Trophoblast cell (in vitro differentiated cells and primary cell): ENCODE results near the gene PRDX4.

Source experiments
- DNase-seq, 2 donors: peaks; one replicate each; pipeline ENCODE4 v3.0.0-alpha.2; 2016
- H2AFZ ChIP-seq: 2 replicates; pipeline ENCODE4 v1.6.1; 2013; ENCODE audit warnings: low read length, moderate library complexity, mild to moderate bottlenecking; ENCODE audit not compliant: insufficient read depth, poor library complexity
- H2AK5ac ChIP-seq: 2 replicates; pipeline ENCODE4 v1.6.1; 2013; ENCODE audit warnings: mild to moderate bottlenecking, low read length
- H2BK120ac ChIP-seq: 2 replicates; pipeline ENCODE4 v1.6.1; 2013; ENCODE audit warnings: low read length, mild to moderate bottlenecking, moderate library complexity; ENCODE audit not compliant: insufficient read depth, poor library complexity
- H2BK12ac ChIP-seq: 2 replicates; pipeline ENCODE4 v1.6.1; 2013; ENCODE audit warnings: mild to moderate bottlenecking, low read length, moderate library complexity
- H2BK5ac ChIP-seq: 2 replicates; pipeline ENCODE4 v1.6.1; 2013; ENCODE audit warnings: low read length, low read depth, moderate library complexity, mild to moderate bottlenecking; ENCODE audit not compliant: poor library complexity
- H3K14ac ChIP-seq: 2 replicates; pipeline ENCODE4 v1.6.1; 2013; ENCODE audit warnings: mild to moderate bottlenecking, low read length
- H3K18ac ChIP-seq: 2 replicates; pipeline ENCODE4 v1.6.1; 2013; ENCODE audit warnings: mild to moderate bottlenecking, low read length
- H3K23ac ChIP-seq: 2 replicates; pipeline ENCODE4 v1.6.1; 2013; ENCODE audit warnings: low read length
- H3K27ac ChIP-seq: 2 replicates; pipeline ENCODE4 v1.5.1; 2013; ENCODE audit warnings: low read depth, mild to moderate bottlenecking, inconsistent platforms, low read length, moderate library complexity
- H3K27me3 ChIP-seq: 2 replicates; pipeline ENCODE4 v1.6.1; 2013; ENCODE audit warnings: inconsistent platforms, mild to moderate bottlenecking, low read length, moderate library complexity; ENCODE audit not compliant: insufficient read depth
- H3K36me3 ChIP-seq, 2 experiments: 1 replicate in 1 of 2; 2 replicates in 1 of 2; pipeline ENCODE4 v1.6.1; 2013; ENCODE audit warnings: low read length in 2 of 2, mild to moderate bottlenecking in 2 of 2, moderate library complexity in 1 of 2; ENCODE audit not compliant: insufficient read depth in 2 of 2, control insufficient read depth in 1 of 2
- H3K4ac ChIP-seq: 2 replicates; pipeline ENCODE4 v1.6.1; 2013; ENCODE audit warnings: low read depth, mild to moderate bottlenecking, low read length, moderate library complexity
- H3K4me1 ChIP-seq, 2 experiments: 1 replicate in 1 of 2; 2 replicates in 1 of 2; pipeline ENCODE4 v1.6.1; 2013; ENCODE audit warnings: low read length in 2 of 2, mild to moderate bottlenecking in 2 of 2, moderate library complexity in 1 of 2; ENCODE audit not compliant: insufficient read depth in 2 of 2, control insufficient read depth in 1 of 2
- H3K4me2 ChIP-seq: 2 replicates; pipeline ENCODE4 v1.6.1; 2013; ENCODE audit warnings: inconsistent platforms, mild to moderate bottlenecking, low read length, moderate library complexity
- H3K4me3 ChIP-seq: 2 replicates; pipeline ENCODE4 v1.5.1; 2013; ENCODE audit warnings: mild to moderate bottlenecking, low read depth, low read length, inconsistent platforms
- H3K79me1 ChIP-seq: one replicate; pipeline ENCODE4 v1.6.1; 2013; ENCODE audit warnings: low read length
- H3K79me2 ChIP-seq: 2 replicates; pipeline ENCODE4 v1.6.1; 2013; ENCODE audit warnings: low read length, mild to moderate bottlenecking; ENCODE audit not compliant: control insufficient read depth, insufficient read depth, poor library complexity
- H3K9ac ChIP-seq: 2 replicates; pipeline ENCODE4 v1.6.1; 2013; ENCODE audit warnings: mild to moderate bottlenecking, low read length
- H3K9me3 ChIP-seq: 2 replicates; pipeline ENCODE4 v1.6.1; 2013; ENCODE audit warnings: low read depth, mild to moderate bottlenecking, control low read depth, inconsistent platforms, low read length; ENCODE audit not compliant: insufficient read depth
- H4K12ac ChIP-seq: 2 replicates; pipeline ENCODE4 v1.6.1; 2013; ENCODE audit warnings: low read depth, mild to moderate bottlenecking, low read length, moderate library complexity
- H4K8ac ChIP-seq: 2 replicates; pipeline ENCODE4 v1.6.1; 2013; ENCODE audit warnings: low read depth, mild to moderate bottlenecking, low read length, moderate library complexity
- H4K91ac ChIP-seq: one replicate; pipeline ENCODE4 v1.6.1; 2013; ENCODE audit warnings: low read depth, mild to moderate bottlenecking, low read length, moderate library complexity
- WGBS: extraction: QIAGEN DNeasy Blood & Tissue Kit; methylation state at CpG from one replicate; pipeline ENCODE4 v1.1.7; 2013; ENCODE audit warnings: missing lambda C conversion rate; ENCODE audit not compliant: insufficient read length, insufficient coverage; ENCODE audit errors: extremely low coverage; 5-methylcytosine and 5-hydroxymethylcytosine counted together

Gene PRDX4

DNA sequence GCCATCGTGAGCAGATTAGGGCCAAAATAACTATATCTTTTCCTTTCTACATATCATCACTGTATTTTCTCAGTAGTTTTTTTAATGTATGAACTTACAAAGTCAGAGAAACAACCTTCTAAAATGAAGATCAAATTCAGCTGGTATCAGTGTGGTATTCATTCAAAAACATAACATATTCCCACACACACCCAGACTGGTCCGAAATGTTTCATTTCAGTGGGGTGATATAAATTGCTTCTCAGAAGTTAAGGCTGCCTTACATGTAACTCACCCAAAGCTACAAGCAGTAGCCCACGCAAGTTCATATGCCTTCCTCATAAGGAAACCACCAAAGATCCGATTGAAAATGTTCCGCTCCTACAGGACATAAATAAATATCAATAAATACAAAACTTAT, 37.9 kb downstream of the PRDX4 start:
- Histone ChIP-seq H3K27ac (no peak overlapping the region), H3K79me1 (no peaks in the 10 kb centered on the region), H3K79me2 (no peaks in the 10 kb centered on the region), H3K9ac (no peak overlapping the region), H3K36me3 (peaks cover 11 to 22% of the 10 kb centered on the region in 2 experiments), H2BK12ac (no peak overlapping the region), H3K4me3 (no peak overlapping the region), H3K4ac (no peak overlapping the region), H3K18ac (no peak overlapping the region), H2AFZ (no peak overlapping the region), H2BK120ac (no peak overlapping the region), H3K14ac (no peak overlapping the region), H2BK5ac (no peak overlapping the region), H3K27me3 (no peaks in the 10 kb centered on the region), H2AK5ac (no peak overlapping the region), H4K12ac (no peak overlapping the region), H4K8ac (no peak overlapping the region), H3K9me3 (no peaks in the 10 kb centered on the region), H3K4me1 (no peaks in the 10 kb centered on the region), H3K23ac (no peak overlapping the region), H3K4me2 (no peak overlapping the region), H4K91ac (no peak overlapping the region)
- DNase-seq, result no peak
- no CpG with 5 or more reads among the region's 5 CpGs for WGBS

DNA sequence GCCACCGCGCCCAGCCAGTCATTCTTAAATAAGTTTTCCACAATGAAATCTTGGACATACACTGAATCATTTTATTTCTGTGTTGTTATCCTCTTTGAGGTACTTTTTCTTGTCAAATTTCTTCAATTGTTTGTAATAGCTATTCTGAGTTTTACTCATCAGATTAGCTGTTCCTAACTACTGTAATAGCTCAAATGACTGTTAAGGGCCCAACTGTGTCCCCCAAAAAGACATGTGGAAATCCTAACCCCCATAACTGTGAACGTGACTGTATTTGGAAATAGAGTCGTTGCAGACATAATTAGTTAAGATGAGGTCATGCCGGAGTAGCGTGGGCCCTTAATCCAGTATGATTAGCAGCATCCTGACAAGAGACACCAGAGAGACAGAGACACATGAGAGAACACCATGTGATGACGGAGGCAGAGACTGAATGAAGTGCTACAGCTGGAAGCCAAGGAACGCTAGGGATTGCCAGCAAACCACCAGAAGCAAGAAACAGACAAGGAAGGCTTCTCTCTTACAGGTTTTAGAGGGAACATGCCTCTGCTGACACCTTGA, 52.9 kb downstream of the PRDX4 start:
- Histone ChIP-seq H3K79me1 (no peaks in the 10 kb centered on the region), H4K8ac (no peak overlapping the region), H3K27me3 (no peaks in the 10 kb centered on the region), H4K12ac (no peak overlapping the region), H3K14ac (no peak overlapping the region), H4K91ac (no peak overlapping the region), H2BK120ac (no peak overlapping the region), H3K9ac (no peak overlapping the region), H2AK5ac (no peak overlapping the region), H3K27ac (no peak overlapping the region), H3K23ac (no peak overlapping the region), H3K4me2 (no peak overlapping the region), H2BK5ac (no peak overlapping the region), H3K4me1 (no peaks in the 10 kb centered on the region), H3K79me2 (no peaks in the 10 kb centered on the region), H2AFZ (no peak overlapping the region), H3K18ac (no peak overlapping the region), H2BK12ac (no peak overlapping the region), H3K4ac (no peak overlapping the region), H3K4me3 (no peak overlapping the region), H3K9me3 (no peaks in the 10 kb centered on the region), H3K36me3 (peaks cover 10 to 18% of the 10 kb centered on the region in 2 experiments)
- no CpG with 5 or more reads among the region's 8 CpGs for WGBS
- no peak for DNase-seq

DNA sequence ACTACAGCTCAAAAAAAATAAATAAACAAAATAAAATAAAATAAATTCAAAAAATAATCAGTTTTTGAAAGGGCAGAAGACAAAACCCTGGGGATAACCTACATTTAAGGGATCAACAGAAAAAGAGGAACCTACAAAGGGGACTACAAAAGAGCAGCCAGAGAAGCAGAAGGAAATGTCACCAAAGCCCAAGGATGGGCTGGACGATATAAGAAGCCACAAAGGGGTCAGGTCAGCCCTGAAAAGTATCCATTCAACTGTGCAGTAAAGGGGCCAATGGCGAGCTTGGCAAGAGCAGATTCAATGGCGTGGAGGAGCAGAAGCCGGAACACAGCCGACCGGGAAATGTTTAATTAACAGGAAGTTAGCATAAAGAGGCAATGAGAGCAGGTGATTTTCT, 58.9 kb downstream of the PRDX4 start:
- H2AFZ ChIP-seq, result no peak overlapping the region
- H2AK5ac ChIP-seq, result no peak overlapping the region
- no peak overlapping the region for H4K8ac ChIP-seq
- H3K4ac ChIP-seq, result no peak overlapping the region
- H2BK12ac ChIP-seq, result no peak overlapping the region
- no peaks in the 10 kb centered on the region for H3K79me1 ChIP-seq
- no CpG with 5 or more reads among the region's 6 CpGs for whole genome bisulfite sequencing
- no peaks in the 10 kb centered on the region for H3K79me2 ChIP-seq
- no peak for DNase-seq
- no peaks in the 10 kb centered on the region for H3K4me1 ChIP-seq
- H3K36me3 ChIP-seq, result peaks cover 10 to 16% of the 10 kb centered on the region in 2 experiments
- H3K18ac ChIP-seq, result no peak overlapping the region
- no peaks in the 10 kb centered on the region for H3K9me3 ChIP-seq
- H3K9ac ChIP-seq, result no peak overlapping the region
- H2BK120ac ChIP-seq, result no peak overlapping the region
- H3K4me3 ChIP-seq, result no peak overlapping the region
- no peak overlapping the region for H4K91ac ChIP-seq
- no peak overlapping the region for H3K23ac ChIP-seq
- no peak overlapping the region for H2BK5ac ChIP-seq
- no peaks in the 10 kb centered on the region for H3K27me3 ChIP-seq
- no peak overlapping the region for H4K12ac ChIP-seq
- H3K14ac ChIP-seq, result no peak overlapping the region
- H3K27ac ChIP-seq, result no peak overlapping the region
- no peak overlapping the region for H3K4me2 ChIP-seq

DNA sequence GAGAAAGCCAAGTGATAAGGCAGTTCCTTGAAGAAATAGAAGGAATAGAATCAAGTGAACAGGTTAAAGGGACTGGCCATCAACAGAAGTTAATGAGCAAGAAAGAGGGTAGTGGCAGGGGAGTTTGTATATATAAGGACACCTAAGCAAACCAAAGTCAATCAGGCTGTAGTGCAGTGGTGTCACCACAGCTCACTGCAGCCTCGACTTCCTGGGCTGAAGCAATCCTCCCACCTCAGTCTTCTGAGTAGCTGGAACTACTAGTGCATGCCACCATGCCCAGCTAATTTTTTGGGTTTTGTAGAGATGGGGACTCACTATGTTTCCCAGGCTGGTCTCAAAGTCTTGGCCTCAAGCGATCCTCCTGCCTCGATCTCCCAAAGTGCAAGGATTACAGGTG, 59.9 kb downstream of the PRDX4 start:
- Histone ChIP-seq H3K79me2 (no peaks in the 10 kb centered on the region), H2BK120ac (no peak overlapping the region), H3K9ac (no peak overlapping the region), H3K14ac (no peak overlapping the region), H3K23ac (no peak overlapping the region), H3K27me3 (no peaks in the 10 kb centered on the region), H3K4ac (no peak overlapping the region), H3K27ac (no peak overlapping the region), H2AFZ (no peak overlapping the region), H2BK5ac (no peak overlapping the region), H3K4me3 (no peak overlapping the region), H3K9me3 (no peaks in the 10 kb centered on the region), H3K18ac (no peak overlapping the region), H3K4me1 (no peaks in the 10 kb centered on the region), H3K4me2 (no peak overlapping the region), H4K12ac (no peak overlapping the region), H2BK12ac (no peak overlapping the region), H3K79me1 (no peaks in the 10 kb centered on the region), H4K91ac (no peak overlapping the region), H2AK5ac (no peak overlapping the region), H4K8ac (no peak overlapping the region), H3K36me3 (peaks cover 10 to 15% of the 10 kb centered on the region in 2 experiments)
- no CpG with 5 or more reads among the region's 3 CpGs for WGBS
- no peak for DNase-seq
